ENCODE data around the gene CCL18. TPM values are rescaled to one million over a fixed set of nuclear protein-coding genes. Genes with fewer than 3 reads are reported as not detected.
A peak's percentile ranks its signal among the peaks of the same experiment; 100 is the strongest.

CCL18 gene
- total and polyA plus RNA-seq, 10 of the 15 experiments (the other 5 are each of a cell fraction or from before 2014, with no cell fraction given), result 0.26 TPM; not detected in 9

- H3K9me3 ChIP-seq (replicated peaks; ENCODE audit: control insufficient read depth, insufficient read depth, low read length), result no peaks in the 10 kb centered on the region
- no peaks in the 10 kb centered on the region for H3K27me3 ChIP-seq (replicated peaks in 1 of 2; ENCODE audit: control insufficient read depth in 2 of 2, insufficient read depth in 2 of 2, low read length in 1 of 2)
- 70% methylated on average over 7 of the region's 7 CpGs for WGBS (ENCODE audit: insufficient coverage, insufficient replicate concordance, low lambda C conversion rate, missing lambda C conversion rate)
- H3K4me2 ChIP-seq (ENCODE audit: control insufficient read depth, insufficient read depth), result no peak overlapping the region
- no peak overlapping the region for H3K9ac ChIP-seq (ENCODE audit: control insufficient read depth, insufficient read depth, low read length)
- BruUV-seq (replicated peaks), result no TSS peak
- in situ Hi-C loops (cut with MboI), result no loop called here
- ChIA-PET CTCF (no interaction called here), SMC1A (ENCODE audit: uncharacterized antibody, unreplicated experiment) (no interaction called here), POLR2A (no interaction called here), RAD21 (ENCODE audit: unreplicated experiment) (no interaction called here)
- H3K27ac ChIP-seq (ENCODE audit: control insufficient read depth, insufficient read depth), result no peak overlapping the region
- no peaks in the 10 kb centered on the region for H4K20me1 ChIP-seq (ENCODE audit: control insufficient read depth, insufficient read depth)
- no peak for DNase-seq (ENCODE audit: low read depth, low spot score)
- H2AFZ ChIP-seq (ENCODE audit: control insufficient read depth, low read depth, low read length), result no peak overlapping the region
- ATAC-seq, result no peak
- no peaks in the 10 kb centered on the region for H3K79me2 ChIP-seq (ENCODE audit: control insufficient read depth, insufficient read depth, low read length)
- FAIRE-seq, result no peak
- no peaks in the 10 kb centered on the region for H3K36me3 ChIP-seq (ENCODE audit: control insufficient read depth in 2 of 2, insufficient read depth in 2 of 2, low read length in 1 of 2)
- TF ChIP-seq BMI1 (IDR thresholded peaks at IDR 0.05; ENCODE audit: borderline replicate concordance), result no peak
- no peak for TF ChIP-seq HDGF (IDR thresholded peaks at IDR 0.05)
- TF ChIP-seq IRF4 (IDR thresholded peaks at IDR 0.05; ENCODE audit: low read depth, low read length), result no peak
- no peak for TF ChIP-seq ZBTB4 (CRISPR knock-in tag; IDR thresholded peaks at IDR 0.05)
- no peak for TF ChIP-seq EP300 (IDR thresholded peaks at IDR 0.05; ENCODE audit: borderline replicate concordance in 1 of 2, control insufficient read depth in 1 of 2, low read depth in 2 of 2, low read length in 2 of 2)
- TF ChIP-seq TARDBP (IDR thresholded peaks at IDR 0.05; ENCODE audit: borderline replicate concordance), result no peak
- no peak for TF ChIP-seq SUZ12 (IDR thresholded peaks at IDR 0.05; ENCODE audit: unreplicated experiment)
- TF ChIP-seq MEF2B (IDR thresholded peaks at IDR 0.05; ENCODE audit: partially characterized antibody, poor library complexity, severe bottlenecking), result no peak
- peak; percentile 59 for TF ChIP-seq RUNX3 (IDR thresholded peaks at IDR 0.05; ENCODE audit: low read length)
- no peak for TF ChIP-seq POU2F2 (IDR thresholded peaks at IDR 0.05; ENCODE audit: borderline replicate concordance, low read depth, low read length)
- TF ChIP-seq YBX1 (IDR thresholded peaks at IDR 0.05), result no peak
- no peak for TF ChIP-seq MEF2A (IDR thresholded peaks at IDR 0.05; ENCODE audit: insufficient read depth, low read depth, low read length)
- TF ChIP-seq CREM (IDR thresholded peaks at IDR 0.05; ENCODE audit: low read depth), result no peak
- 0 out of 2 replicates have a peak, but pooled peaks have one; percentile 12 for TF ChIP-seq TCF12 (IDR thresholded peaks at IDR 0.05; ENCODE audit: low read depth, low read length)
- no peak for TF ChIP-seq ASH2L (IDR thresholded peaks at IDR 0.05; ENCODE audit: borderline replicate concordance, low read depth)
- no peak for TF ChIP-seq PBX3 (IDR thresholded peaks at IDR 0.05; ENCODE audit: insufficient replicate concordance, low read depth, low read length)
- H3K4me1 ChIP-seq (ENCODE audit: control insufficient read depth, insufficient read depth, low read length), result peaks cover 38% of the 10 kb centered on the region
- intact Hi-C loops (cut with micrococcal nuclease; ENCODE audit: unreplicated experiment), result loop anchor here (5.0 kb wide), 1 partner anchor 38 kb away; no protein-coding TSS in a partner anchor
- no peak overlapping the region for H3K4me3 ChIP-seq
Observed at GRCh38 chr17:36094746-36095145, 30.7 kb downstream of the CCL18 start.

All from GM12878 (cell line).